ENCODE data around the gene IHH. TPM values are rescaled to one million over a fixed set of nuclear protein-coding genes. Genes with fewer than 3 reads are reported as not detected.
A peak's percentile ranks its signal among the peaks of the same experiment; 100 is the strongest.

Gene IHH
- total and polyA plus RNA-seq, 2 donors (not counting 3 experiments of a cell fraction or from before 2014, with no cell fraction given), result 0.03 TPM; not detected in 1

- Histone ChIP-seq H3K79me2 (ENCODE audit: control insufficient read depth, insufficient read depth, low read length) (no peaks in the 10 kb centered on the region), H3K36me3 (ENCODE audit: control insufficient read depth in 2 of 2, extremely low read depth in 1 of 2, insufficient read depth in 2 of 2, low read length in 2 of 2) (no peaks in the 10 kb centered on the region), H3K27me3 (ENCODE audit: control insufficient read depth in 2 of 2, insufficient read depth in 2 of 2, low read length in 2 of 2) (peaks cover 56 to 74% of the 10 kb centered on the region in 2 experiments), H3K4me2 (ENCODE audit: insufficient read depth, low read length) (no peak overlapping the region), H3K27ac (ENCODE audit: insufficient read depth, low read depth, low read length) (no peak overlapping the region), H3K9me3 (replicated peaks; ENCODE audit: control insufficient read depth, insufficient read depth, low read length) (no peaks in the 10 kb centered on the region), H3K9ac (replicated peaks; ENCODE audit: extremely low read depth, insufficient read depth, low read length) (no peak overlapping the region), H4K20me1 (replicated peaks; ENCODE audit: control insufficient read depth, extremely low read depth, insufficient read depth, low read length) (no peaks in the 10 kb centered on the region), H3K9me1 (replicated peaks; ENCODE audit: control insufficient read depth, extremely low read depth, insufficient read depth, low read length) (no peaks in the 10 kb centered on the region), H3K4me1 (ENCODE audit: control insufficient read depth, extremely low read depth, insufficient read depth, low read length) (no peaks in the 10 kb centered on the region), H3K4me3 (replicated peaks in 1 of 3; ENCODE audit: insufficient read depth in 1 of 3, low read depth in 1 of 3, low read length in 3 of 3) (no peak overlapping the region), H2AFZ (ENCODE audit: low read depth, low read length) (no peak overlapping the region)
- no peak for TF ChIP-seq POLR2A (IDR thresholded peaks at IDR 0.05; ENCODE audit: low read depth, low read length)
- no peak for TF ChIP-seq FOS (IDR thresholded peaks at IDR 0.05; ENCODE audit: borderline replicate concordance, insufficient read depth, low read length)
- TF ChIP-seq EZH2 (IDR thresholded peaks at IDR 0.05; ENCODE audit: borderline replicate concordance, low read depth, low read length, severe bottlenecking), result peak; percentile 76
- TF ChIP-seq JUN (IDR thresholded peaks at IDR 0.05; ENCODE audit: borderline replicate concordance, insufficient read depth, insufficient read length, low read depth), result no peak
- TF ChIP-seq POLR2AphosphoS5 (IDR thresholded peaks at IDR 0.05; ENCODE audit: insufficient read depth, low read depth, low read length), result no peak
- TF ChIP-seq MYC (IDR thresholded peaks at IDR 0.05; ENCODE audit: low read depth, low read length), result no peak
- TF ChIP-seq GATA2 (IDR thresholded peaks at IDR 0.05; ENCODE audit: insufficient read depth, insufficient read length, low read depth, low read length), result no peak
- TF ChIP-seq MAX (IDR thresholded peaks at IDR 0.05; ENCODE audit: insufficient read depth, insufficient read length), result no peak
- intact Hi-C loops (cut with micrococcal nuclease) (loop anchor here (1.0 to 5.0 kb wide), 6 partner anchors 46 to 240 kb away; partner anchors contain the start of gene ABCB6), dilution Hi-C loops (cut with MboI; ENCODE audit: extremely low pct_ligation_motif_present, low sequenced_read_pairs) (no loop called here)
- ChIA-PET POLR2A (no interaction called here), CTCF (interaction anchor here (0.6 to 6.8 kb wide), 40 partner anchors 7 to 472 kb away, joined by 3 to 178 read pairs (median 4); no protein-coding TSS in a partner anchor)
- BruUV-seq (replicated peaks), result no TSS peak
- FAIRE-seq (no peak), DNase-seq (ENCODE audit: low read depth, low spot score) (no peak)
Measured at GRCh38 chr2:219058541-219059374, 2.0 kb downstream of the IHH start.

Data from endothelial cell of umbilical vein (primary cell).